Peyer's patch (tissue), 4 donors: ENCODE measurements around the gene ANKRD44. TPM values are rescaled to one million over a fixed set of nuclear protein-coding genes. Genes with fewer than 3 reads are reported as not detected.

ENCODE experiments used
- DNase-seq, 3 donors: peaks; one replicate each; pipeline ENCODE4 v3.0.0-alpha.2; 2017 to 2019
- H3K27ac ChIP-seq, 4 donors: fragments of 200-600 bp; sonication (generic); one replicate each; pipeline ENCODE4 v1.5.1; 2016 to 2019
- H3K27me3 ChIP-seq, 2 donors: fragments of 200-600 bp; sonication (generic); one replicate each; pipeline ENCODE4 v1.5.1; 2019
- H3K36me3 ChIP-seq, 3 donors: fragments of 200-600 bp; sonication (generic); one replicate each; pipeline ENCODE4 v1.5.1; 2016 to 2019
- H3K4me1 ChIP-seq, 4 donors: fragments of 200-600 bp; sonication (generic); one replicate each; pipeline ENCODE4 v1.5.1; 2016 to 2019
- H3K4me3 ChIP-seq, 4 donors: fragments of 200-600 bp; sonication (generic); 1 replicate in 3 of 4; 2 replicates in 1 of 4; pipeline ENCODE4 v1.5.1; 2016 to 2019; ENCODE audit warnings: mild to moderate bottlenecking in 1 of 4
- H3K9me3 ChIP-seq, 4 donors: fragments of 200-600 bp; sonication (generic); one replicate each; pipeline ENCODE4 v1.5.1; 2016 to 2019; ENCODE audit warnings: mild to moderate bottlenecking in 1 of 4
- CTCF ChIP-seq, 6 experiments: fragments of 450-650 bp in 4 of 6; fragments of 200-600 bp in 2 of 6; sonication (generic) in 1 of 6; IDR thresholded peaks; one replicate each; pipeline ENCODE4 v1.5.1; 2017 to 2019; ENCODE audit warnings: antibody characterized with exemption in 6 of 6, mild to moderate bottlenecking in 3 of 6, moderate library complexity in 1 of 6
- POLR2A ChIP-seq, 2 donors: fragments of 450-650 bp; IDR thresholded peaks; one replicate each; pipeline ENCODE4 v1.5.1; 2017; ENCODE audit warnings: antibody characterized with exemption in 2 of 2, mild to moderate bottlenecking in 2 of 2, moderate library complexity in 2 of 2
- total RNA-seq, 4 donors: library from RNA; depleted of rRNA; stranded (reverse); fragments of >200 nt; gene quantifications; one replicate each; pipeline ENCODE4 v1.1.0, GENCODE V29; 2016

Gene ANKRD44
- total RNA-seq, 4 donors from 2014 or later, result 24.8 to 215 (median 32.0) TPM

DNA sequence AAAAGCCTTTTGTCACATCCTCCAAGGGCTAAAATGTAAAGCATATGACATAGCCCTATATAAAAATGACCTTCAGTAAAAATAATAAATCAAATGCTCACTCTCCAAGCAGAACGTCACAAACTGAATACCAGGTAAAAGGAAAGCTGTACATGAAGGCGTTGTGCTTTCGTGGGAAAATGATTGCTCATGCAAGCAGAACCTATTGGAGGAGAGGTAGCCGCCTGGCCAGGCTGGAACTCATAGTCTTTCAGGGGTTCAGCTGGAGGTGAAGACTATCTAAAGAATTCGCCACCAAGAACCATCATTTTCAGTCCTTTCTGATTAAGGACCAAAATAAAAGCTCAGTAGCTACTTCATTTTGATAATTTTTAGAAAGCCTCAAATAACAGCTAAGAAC is 44.7 kb downstream of the ANKRD44 start:
- H3K4me1 ChIP-seq, result peaks cover 0 to 23% (median 20%) of the 10 kb centered on the region in 4 donors
- H3K9me3 ChIP-seq, result no peaks in the 10 kb centered on the region
- no peaks in the 10 kb centered on the region for H3K27me3 ChIP-seq
- no peaks in the 10 kb centered on the region for H3K36me3 ChIP-seq
- no peak for DNase-seq
- no peak overlapping the region for H3K4me3 ChIP-seq
- H3K27ac ChIP-seq, result peak overlapping the region in 1 of 4 donors; percentile 55
- TF ChIP-seq CTCF (IDR thresholded peaks at IDR 0.05), result no peak
- no peak for TF ChIP-seq POLR2A (IDR thresholded peaks at IDR 0.05)

DNA sequence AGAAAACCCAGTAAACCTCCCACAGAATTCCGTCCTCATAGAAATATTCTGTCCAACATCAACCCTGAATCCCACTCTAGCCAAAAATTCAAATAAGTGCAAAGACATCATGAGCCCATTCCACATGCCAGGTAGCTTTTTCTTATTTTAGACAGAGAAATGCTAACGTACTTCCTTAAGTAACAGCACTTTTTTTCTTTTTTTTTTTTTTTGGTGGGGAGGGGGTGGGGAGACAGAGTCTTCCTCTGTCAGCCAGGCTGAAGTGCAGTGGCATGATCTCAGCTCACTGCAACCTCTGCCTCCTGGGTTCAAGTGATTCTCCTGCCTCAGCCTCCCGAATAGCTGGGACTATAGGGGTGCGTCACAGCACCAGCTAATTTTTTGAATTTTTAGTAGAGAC is 45.5 kb downstream of the ANKRD44 start:
- no peaks in the 10 kb centered on the region for H3K36me3 ChIP-seq
- peak overlapping the region in 2 of 4 donors; percentile 1 to 63 for H3K27ac ChIP-seq
- TF ChIP-seq POLR2A (IDR thresholded peaks at IDR 0.05) (no peak), CTCF (IDR thresholded peaks at IDR 0.05) (no peak)
- no peak for DNase-seq
- H3K9me3 ChIP-seq, result no peaks in the 10 kb centered on the region
- no peak overlapping the region for H3K4me3 ChIP-seq
- peaks cover 0 to 22% (median 11%) of the 10 kb centered on the region in 4 donors for H3K4me1 ChIP-seq
- no peaks in the 10 kb centered on the region for H3K27me3 ChIP-seq

- Histone ChIP-seq H3K9me3 (no peaks in the 10 kb centered on the region), H3K4me3 (no peak overlapping the region), H3K27me3 (no peaks in the 10 kb centered on the region), H3K36me3 (no peaks in the 10 kb centered on the region), H3K4me1 (peaks cover 0 to 17% (median 8%) of the 10 kb centered on the region in 4 donors), H3K27ac (peak overlapping the region in 1 of 4 donors; percentile 63)
- DNase-seq, result no peak
- TF ChIP-seq CTCF (IDR thresholded peaks at IDR 0.05) (no peak), POLR2A (IDR thresholded peaks at IDR 0.05) (no peak)
Observed at GRCh38 chr2:197264332-197264731, 46.2 kb downstream of the ANKRD44 start.

DNA sequence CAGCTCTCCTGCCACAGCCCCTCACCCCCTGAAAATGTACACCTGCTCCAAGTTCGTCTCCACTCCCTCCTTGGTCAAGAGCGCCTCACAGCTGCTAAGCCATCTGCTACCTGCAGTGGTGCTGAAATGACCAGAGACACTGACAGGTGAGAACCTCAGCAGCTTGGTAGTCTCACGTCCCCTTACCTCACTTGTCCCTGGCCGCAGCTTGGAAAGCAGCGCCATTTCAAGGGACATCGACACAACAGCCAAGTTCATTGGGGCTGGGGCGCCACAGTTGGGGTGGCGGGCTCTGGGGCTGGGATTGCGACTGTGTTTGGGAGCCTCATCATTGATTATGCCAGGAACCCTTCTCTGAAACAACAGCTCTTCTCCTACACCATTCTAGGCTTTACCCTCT is 47.5 kb downstream of the ANKRD44 start:
- no peaks in the 10 kb centered on the region for H3K36me3 ChIP-seq
- TF ChIP-seq POLR2A (IDR thresholded peaks at IDR 0.05), result no peak
- TF ChIP-seq CTCF (IDR thresholded peaks at IDR 0.05), result no peak
- H3K9me3 ChIP-seq, result no peaks in the 10 kb centered on the region
- peaks cover 0 to 18% (median 8%) of the 10 kb centered on the region in 4 donors for H3K4me1 ChIP-seq
- no peaks in the 10 kb centered on the region for H3K27me3 ChIP-seq
- peak overlapping the region in 1 of 4 donors; percentile 63 for H3K27ac ChIP-seq
- no peak overlapping the region for H3K4me3 ChIP-seq
- no peak for DNase-seq

- Histone ChIP-seq H3K4me1 (peaks cover 0 to 21% (median 9%) of the 10 kb centered on the region in 4 donors), H3K9me3 (no peaks in the 10 kb centered on the region), H3K4me3 (no peak overlapping the region), H3K27ac (peak overlapping the region; percentile 7 to 63 (median 32)), H3K27me3 (no peaks in the 10 kb centered on the region), H3K36me3 (no peaks in the 10 kb centered on the region)
- DNase-seq, result no peak
- no peak for TF ChIP-seq CTCF (IDR thresholded peaks at IDR 0.05)
- no peak for TF ChIP-seq POLR2A (IDR thresholded peaks at IDR 0.05)
Observed at GRCh38 chr2:197261808-197262226, 48.8 kb downstream of the ANKRD44 start.
